NCI-H1436 treated with DMSO at 0.1 percent for 48 hours (cell line): Measurements from ENCODE around the gene ZNF670.

ENCODE experiments used
- DNase-seq: peaks from one replicate; lab custom pipeline; 2025; lab: John Stamatoyannopoulos, UW

Gene ZNF670

GRCh38 chr1:247103859-247104591 is 25.4 kb upstream of the ZNF670 start, which contains the start of gene ZNF669:
Gene ZNF669 (minus strand): TSS chr1:247104356. CDS start chr1:247104199, 157 bp downstream.
- DNase-seq, result peak; percentile 91

GRCh38 chr1:247102381-247102780 is 23.8 kb upstream of the ZNF670 start:
- no peak for DNase-seq

DNA sequence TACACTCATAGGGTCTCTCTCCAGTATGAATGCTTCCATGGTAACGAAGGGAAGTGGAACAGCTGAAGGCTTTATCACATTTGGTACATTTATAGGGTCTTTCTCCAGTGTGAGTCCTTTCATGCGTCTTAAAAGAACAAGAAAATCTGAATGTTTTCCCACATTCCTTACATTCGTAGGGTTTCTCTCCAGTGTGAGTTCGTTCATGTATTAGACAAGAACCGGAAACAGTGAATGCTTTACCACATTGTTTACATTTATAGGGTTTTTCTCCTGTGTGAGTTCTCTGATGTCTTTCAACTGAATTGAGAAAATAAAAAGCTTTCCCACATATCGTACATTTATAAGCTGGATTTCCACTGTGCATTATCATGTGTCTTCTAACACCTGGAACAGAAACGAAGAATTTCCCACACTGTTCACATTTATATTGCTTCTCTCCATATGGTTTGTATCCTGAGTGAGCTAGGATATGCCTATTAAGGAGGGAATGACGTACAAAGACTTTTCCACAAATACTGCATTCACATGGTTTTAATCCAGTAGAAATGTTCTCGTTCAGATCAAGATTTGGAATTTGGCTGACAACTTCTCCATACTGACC is 22.2 kb upstream of the ZNF670 start:
- DNase-seq, result no peak

DNA sequence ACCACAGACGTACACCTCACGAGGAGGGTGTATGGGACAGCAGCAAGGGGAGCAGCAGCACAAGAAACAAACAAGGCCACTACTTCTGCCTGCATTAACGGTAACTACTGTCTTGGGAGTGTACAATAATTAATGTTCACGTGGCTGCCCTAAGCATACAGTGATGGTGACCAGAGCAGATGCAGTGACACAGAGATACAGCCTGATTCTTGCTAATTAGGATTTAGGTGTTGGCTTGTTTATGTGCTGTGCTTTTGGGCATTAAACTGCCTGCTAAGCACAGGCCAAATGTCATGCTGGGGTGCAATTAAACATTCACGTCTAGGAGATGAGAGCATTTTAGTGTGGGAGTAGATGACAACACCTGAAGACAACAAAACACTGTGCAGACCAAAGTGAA is 18.3 kb upstream of the ZNF670 start:
- DNase-seq, result no peak

- DNase-seq, result no peak
Observed at GRCh38 chr1:247096544-247096943, 17.9 kb upstream of the ZNF670 start.

DNA sequence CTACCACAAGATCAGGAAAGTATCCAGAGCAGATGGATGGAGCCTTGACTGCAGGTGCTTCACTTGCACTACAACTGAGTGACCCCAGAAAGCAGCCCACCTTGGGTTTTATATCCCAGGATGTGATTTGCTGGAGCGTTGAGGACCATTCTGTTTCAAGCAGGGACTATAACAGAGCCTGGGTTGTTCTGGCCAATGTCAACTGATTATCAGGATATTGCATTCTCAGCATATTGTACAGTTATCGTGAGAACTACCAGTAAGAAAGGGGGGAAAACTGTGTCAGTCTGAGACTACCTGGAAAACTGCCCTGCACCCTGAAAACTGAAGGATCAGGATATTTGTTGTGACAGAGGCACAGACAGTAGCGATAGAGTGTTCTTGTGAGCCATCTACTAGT is 17.5 kb upstream of the ZNF670 start:
- DNase-seq, result no peak

GRCh38 chr1:247090455-247090854 is 11.8 kb upstream of the ZNF670 start:
- DNase-seq, result no peak

DNA sequence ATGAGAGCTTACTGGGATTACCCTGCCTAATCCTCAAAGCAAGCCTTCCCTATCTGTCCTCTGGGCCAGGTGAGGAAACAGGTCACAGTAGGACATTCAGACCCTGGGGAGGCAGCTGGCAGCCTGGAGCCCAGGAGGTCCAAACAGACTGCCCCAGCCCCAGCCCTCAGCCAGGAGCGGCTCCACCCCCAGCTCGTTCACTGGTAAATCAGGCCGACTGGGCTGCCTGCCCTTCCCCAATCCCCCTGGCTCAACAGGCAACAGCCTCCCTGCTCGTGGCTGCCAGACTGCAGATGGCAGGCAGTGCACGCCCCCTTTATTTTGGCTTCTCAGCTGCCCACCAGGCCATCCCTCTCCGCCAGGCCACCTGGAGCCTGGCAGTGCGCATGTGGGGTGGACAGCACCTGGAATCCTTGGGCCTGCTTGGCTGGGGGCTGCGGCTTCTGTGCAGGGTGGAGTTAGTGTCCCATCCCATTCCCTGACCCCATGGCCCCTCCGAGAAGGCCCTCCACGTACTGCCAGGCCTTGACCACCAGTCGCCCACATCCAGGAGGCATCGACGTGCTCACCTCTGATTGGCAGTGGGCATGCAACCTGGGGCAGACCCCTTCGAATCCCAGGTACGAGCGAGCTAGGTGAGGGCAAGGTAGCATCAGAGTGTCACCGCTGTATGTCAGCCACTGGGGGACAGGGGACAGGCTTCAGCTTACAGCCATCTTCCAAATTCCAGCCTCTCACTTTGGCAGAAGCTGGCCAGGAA is 11.2 kb upstream of the ZNF670 start:
- DNase-seq, result no peak

GRCh38 chr1:247088967-247089366 is 10.4 kb upstream of the ZNF670 start:
- no peak for DNase-seq

DNA sequence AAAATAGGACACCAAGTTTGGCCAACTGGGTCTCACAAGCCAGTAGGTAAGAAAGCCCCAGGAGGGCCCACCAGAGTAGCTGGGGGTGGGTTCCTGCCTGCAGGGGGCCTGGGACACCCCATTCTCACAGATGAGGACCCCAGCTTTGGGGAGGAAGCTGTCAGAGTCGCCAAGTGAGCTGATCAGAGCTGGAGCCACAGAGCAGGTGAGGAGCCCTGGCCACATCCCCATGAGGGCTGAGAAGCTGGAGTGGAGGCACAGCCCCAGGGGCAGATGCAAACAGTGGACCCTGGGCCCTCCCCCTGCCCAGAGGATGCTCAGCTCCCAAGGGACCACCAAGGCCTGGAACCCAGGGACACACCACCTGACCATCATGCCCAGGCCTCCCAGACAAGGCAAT is 8.6 kb upstream of the ZNF670 start:
- no peak for DNase-seq

- no peak for DNase-seq
Observed at GRCh38 chr1:247085310-247085709, 6.7 kb upstream of the ZNF670 start.

DNA sequence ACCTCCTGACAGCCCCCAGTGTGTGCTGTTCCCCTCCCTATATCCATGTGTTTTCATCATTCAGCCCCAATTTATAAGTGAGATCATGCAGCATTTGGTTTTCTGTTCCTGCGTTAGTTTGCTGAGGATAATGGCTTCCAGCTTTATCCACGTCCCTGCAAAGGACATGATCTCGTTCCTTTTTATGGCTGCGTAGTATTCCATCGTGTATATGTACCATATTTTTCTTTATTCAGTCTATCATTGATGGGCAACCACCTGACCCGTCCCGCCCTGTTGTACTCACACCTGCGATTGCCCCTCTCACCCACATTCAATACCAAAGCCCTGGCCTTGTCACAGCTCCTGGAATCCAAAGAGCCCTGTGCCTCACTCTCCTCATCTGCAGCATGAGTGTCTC is 6.2 kb upstream of the ZNF670 start:
- no peak for DNase-seq

- no peak for DNase-seq
Observed at GRCh38 chr1:247079141-247079874, 697 bp upstream of the ZNF670 start.

DNA sequence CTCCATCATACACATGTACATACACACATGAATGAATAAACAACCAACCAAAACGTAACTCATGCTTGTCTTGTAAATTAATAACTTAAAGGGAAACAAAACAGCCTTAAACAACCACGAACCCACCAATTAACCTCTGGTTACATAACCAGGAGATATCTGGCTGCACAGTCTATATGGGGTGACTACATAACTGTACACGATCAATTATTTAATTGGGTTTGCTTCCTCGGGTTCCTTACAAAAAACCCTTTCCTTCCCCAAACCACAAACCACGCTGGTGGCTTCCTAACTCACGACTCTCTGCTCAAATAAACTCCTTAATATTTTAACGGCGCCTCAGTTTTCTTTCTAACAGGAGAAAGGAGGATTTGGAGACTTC is 744 bp downstream of the ZNF670 start:
- no peak for DNase-seq

GRCh38 chr1:247077213-247077612 is 1.4 kb downstream of the ZNF670 start:
- no peak for DNase-seq

- DNase-seq, result no peak
Observed at GRCh38 chr1:247070645-247071044, 8.0 kb downstream of the ZNF670 start.

- no peak for DNase-seq
Observed at GRCh38 chr1:247064304-247064703, 14.3 kb downstream of the ZNF670 start.

GRCh38 chr1:247060771-247061170 is 17.8 kb downstream of the ZNF670 start:
- no peak for DNase-seq

- no peak for DNase-seq
Observed at GRCh38 chr1:247056071-247056470, 22.5 kb downstream of the ZNF670 start.

GRCh38 chr1:247054992-247055415 is 23.6 kb downstream of the ZNF670 start:
- no peak for DNase-seq

GRCh38 chr1:247047702-247048101 is 30.9 kb downstream of the ZNF670 start:
- DNase-seq, result no peak

- no peak for DNase-seq
Observed at GRCh38 chr1:247047260-247047659, 31.4 kb downstream of the ZNF670 start.
